Activated naive CD4-positive, alpha-beta T cell treated with anti-CD3 and anti-CD28 coated beads for 36 hours (primary cell): ENCODE results near the gene TRMT10B. TPM values are rescaled to one million over a fixed set of nuclear protein-coding genes. Genes with fewer than 3 reads are reported as not detected.

Experiments
- CTCF ChIA-PET: fragments of 350-600 bp; sonication (Branson Sonifier 250); formaldehyde crosslinking; loops from one replicate; lab custom pipeline; 2021; ENCODE audit warnings: antibody characterized with exemption; lab: Charles Lee
- DNase-seq: peaks from one replicate; pipeline ENCODE4 v3.0.0-alpha.2; 2020
- H3K27ac Mint-ChIP-seq: one replicate; pipeline ENCODE4 v1.8.0; 2021; ENCODE audit warnings: mild to moderate bottlenecking, mixed read lengths
- H3K27me3 Mint-ChIP-seq: one replicate; pipeline ENCODE4 v1.8.0; 2021; ENCODE audit warnings: low read depth, mixed read lengths
- H3K36me3 Mint-ChIP-seq: one replicate; pipeline ENCODE4 v1.8.0; 2021; ENCODE audit warnings: low read depth, mixed read lengths
- H3K4me1 Mint-ChIP-seq: one replicate; pipeline ENCODE4 v1.8.0; 2021; ENCODE audit warnings: low read depth, mixed read lengths
- H3K4me3 Mint-ChIP-seq: one replicate; pipeline ENCODE4 v1.8.0; 2021; ENCODE audit warnings: mild to moderate bottlenecking, moderate library complexity, mixed read lengths
- H3K9me3 Mint-ChIP-seq: one replicate; pipeline ENCODE4 v1.8.0; 2021; ENCODE audit warnings: mixed read lengths
- intact Hi-C: fragments of 100-400 bp; cut with micrococcal nuclease; formaldehyde crosslinking; loops from one replicate; pipeline ENCODE4 v1.15.1; 2023
- total RNA-seq, 2 experiments: library from RNA; stranded (reverse); gene quantifications; one replicate each; pipeline ENCODE4 v1.2.3, GENCODE V29; 2021

The TRMT10B gene
- total RNA-seq, 2 experiments from 2014 or later: 8.1 to 9.5 TPM

GRCh38 chr9:37784616-37785483, 31.2 kb downstream of the TRMT10B start, which contains the start of gene EXOSC3:
Gene EXOSC3 (minus strand): TSS chr9:37785064. CDS start chr9:37785044, 20 bp downstream.
- Mint-ChIP-seq H3K4me3 (peak within 1 kb of the TSS; percentile 96), H3K9me3 (no peaks in the 10 kb centered on the region), H3K27ac (peak within 1 kb of the TSS; percentile 94), H3K36me3 (peaks cover 30% of the 10 kb centered on the region), H3K27me3 (no peaks in the 10 kb centered on the region), H3K4me1 (peaks cover 37% of the 10 kb centered on the region)
- DNase-seq: peak; percentile 91
- CTCF ChIA-PET: interaction anchor here (0.6 to 1.2 kb wide), 2 partner anchors 16 to 29 kb away, joined by 3 read pairs; no protein-coding TSS in a partner anchor
- intact Hi-C loops: loop anchor here (1.0 to 5.0 kb wide), 6 partner anchors 15 to 320 kb away; partner anchors contain the start of genes DCAF10, SLC25A51, TOMM5 and ZBTB5

GRCh38 chr9:37787059-37787458, 33.5 kb downstream of the TRMT10B start:
- Mint-ChIP-seq H3K4me3 (no peak overlapping the region), H3K36me3 (peaks cover 16% of the 10 kb centered on the region), H3K4me1 (peaks cover 21% of the 10 kb centered on the region), H3K9me3 (peaks cover 2% of the 10 kb centered on the region), H3K27me3 (no peaks in the 10 kb centered on the region), H3K27ac (no peak overlapping the region)
- CTCF ChIA-PET: no interaction called here
- DNase-seq: no peak
- intact Hi-C loops: no loop called here

- peaks cover 2% of the 10 kb centered on the region for H3K9me3 Mint-ChIP-seq
- no peak overlapping the region for H3K4me3 Mint-ChIP-seq
- H3K36me3 Mint-ChIP-seq: peaks cover 8% of the 10 kb centered on the region
- H3K27ac Mint-ChIP-seq: no peak overlapping the region
- CTCF ChIA-PET: no interaction called here
- intact Hi-C loops: no loop called here
- DNase-seq: no peak
- no peaks in the 10 kb centered on the region for H3K27me3 Mint-ChIP-seq
- peaks cover 8% of the 10 kb centered on the region for H3K4me1 Mint-ChIP-seq
These were observed 34.7 kb downstream of the TRMT10B start for GRCh38 chr9:37788332-37788731.

- no peak for DNase-seq
- Mint-ChIP-seq H3K9me3 (peaks cover 2% of the 10 kb centered on the region), H3K27ac (no peak overlapping the region), H3K27me3 (no peaks in the 10 kb centered on the region), H3K4me3 (no peak overlapping the region), H3K36me3 (peaks cover 2% of the 10 kb centered on the region), H3K4me1 (peaks cover 4% of the 10 kb centered on the region)
- intact Hi-C loops: no loop called here
- CTCF ChIA-PET: interaction anchor here (0.6 kb wide), 1 partner anchor 10 kb away, joined by 5 read pairs; no protein-coding TSS in a partner anchor
These were observed 36.5 kb downstream of the TRMT10B start for GRCh38 chr9:37790096-37790495.

GRCh38 chr9:37792122-37792521, 38.5 kb downstream of the TRMT10B start:
- Mint-ChIP-seq H3K27me3 (no peaks in the 10 kb centered on the region), H3K27ac (no peak overlapping the region), H3K36me3 (peaks cover 2% of the 10 kb centered on the region), H3K4me3 (no peak overlapping the region), H3K9me3 (peaks cover 2% of the 10 kb centered on the region), H3K4me1 (no peaks in the 10 kb centered on the region)
- intact Hi-C loops: no loop called here
- no peak for DNase-seq
- CTCF ChIA-PET: no interaction called here

GRCh38 chr9:37796232-37796631, 42.6 kb downstream of the TRMT10B start:
- intact Hi-C loops: no loop called here
- CTCF ChIA-PET: no interaction called here
- Mint-ChIP-seq H3K4me1 (peaks cover 16% of the 10 kb centered on the region), H3K36me3 (peaks cover 3% of the 10 kb centered on the region), H3K27ac (no peak overlapping the region), H3K9me3 (peaks cover 1% of the 10 kb centered on the region), H3K27me3 (no peaks in the 10 kb centered on the region), H3K4me3 (no peak overlapping the region)
- DNase-seq: no peak

- Mint-ChIP-seq H3K9me3 (no peaks in the 10 kb centered on the region), H3K36me3 (peaks cover 2% of the 10 kb centered on the region), H3K4me3 (no peak overlapping the region), H3K27ac (peak overlapping the region; percentile 54), H3K4me1 (peaks cover 33% of the 10 kb centered on the region), H3K27me3 (no peaks in the 10 kb centered on the region)
- no peak for DNase-seq
- CTCF ChIA-PET: no interaction called here
- intact Hi-C loops: no loop called here
These were observed 45.1 kb downstream of the TRMT10B start for GRCh38 chr9:37798677-37799076.

- Mint-ChIP-seq H3K27ac (peak within 1 kb of the TSS; percentile 79), H3K27me3 (no peaks in the 10 kb centered on the region), H3K4me1 (peaks cover 38% of the 10 kb centered on the region), H3K9me3 (no peaks in the 10 kb centered on the region), H3K36me3 (peaks cover 2% of the 10 kb centered on the region), H3K4me3 (peak within 1 kb of the TSS; percentile 93)
- CTCF ChIA-PET: no interaction called here
- intact Hi-C loops: loop anchor here (1.0 to 2.0 kb wide), 4 partner anchors 15 to 208 kb away; partner anchors contain the start of genes EXOSC3, TOMM5 and TRMT10B
- peak; percentile 89 for DNase-seq
These were observed 47.2 kb downstream of the TRMT10B start, which contains the start of gene DCAF10 for GRCh38 chr9:37800631-37801286. Gene DCAF10 (plus strand): TSS chr9:37800797. CDS start chr9:37800867, 70 bp downstream.

- Mint-ChIP-seq H3K27me3 (no peaks in the 10 kb centered on the region), H3K36me3 (peaks cover 2% of the 10 kb centered on the region), H3K4me1 (peaks cover 41% of the 10 kb centered on the region), H3K27ac (peak overlapping the region; percentile 18), H3K4me3 (peak overlapping the region; percentile 93), H3K9me3 (no peaks in the 10 kb centered on the region)
- CTCF ChIA-PET: no interaction called here
- peak; percentile 25 for DNase-seq
- intact Hi-C loops: loop anchor here (2.0 kb wide), 1 partner anchor 209 kb away; the partner anchor contains the start of gene TOMM5
These were observed 47.8 kb downstream of the TRMT10B start for GRCh38 chr9:37801287-37801850.

GRCh38 chr9:37801959-37802711, 48.5 kb downstream of the TRMT10B start:
- peaks cover 2% of the 10 kb centered on the region for H3K36me3 Mint-ChIP-seq
- peak overlapping the region; percentile 93 for H3K4me3 Mint-ChIP-seq
- CTCF ChIA-PET: no interaction called here
- no peaks in the 10 kb centered on the region for H3K9me3 Mint-ChIP-seq
- no peaks in the 10 kb centered on the region for H3K27me3 Mint-ChIP-seq
- intact Hi-C loops: loop anchor here (2.0 kb wide), 1 partner anchor 209 kb away; the partner anchor contains the start of gene TOMM5
- H3K27ac Mint-ChIP-seq: no peak overlapping the region
- DNase-seq: no peak
- H3K4me1 Mint-ChIP-seq: peaks cover 44% of the 10 kb centered on the region

- no peaks in the 10 kb centered on the region for H3K27me3 Mint-ChIP-seq
- CTCF ChIA-PET: interaction anchor here (1.0 kb wide), 1 partner anchor 13 kb away, joined by 4 read pairs; no protein-coding TSS in a partner anchor
- peaks cover 2% of the 10 kb centered on the region for H3K36me3 Mint-ChIP-seq
- no peak for DNase-seq
- H3K4me1 Mint-ChIP-seq: peaks cover 28% of the 10 kb centered on the region
- intact Hi-C loops: no loop called here
- H3K4me3 Mint-ChIP-seq: no peak overlapping the region
- no peak overlapping the region for H3K27ac Mint-ChIP-seq
- H3K9me3 Mint-ChIP-seq: no peaks in the 10 kb centered on the region
These were observed 52.7 kb downstream of the TRMT10B start for GRCh38 chr9:37806271-37806670.
